D721Med (cell line): Measurements from ENCODE around the gene SPDYE1.

Experiments
- DNase-seq: peaks from one replicate; pipeline ENCODE4 v3.0.0; 2011; ENCODE audit warnings: low spot score; ENCODE audit not compliant: insufficient read length
- FAIRE-seq: peaks from 2 replicates; lab custom pipeline; 2011; peaks lifted over from hg19 to GRCh38; lab: Jason Lieb, UNC
- CTCF ChIP-seq: IDR thresholded peaks from 2 replicates; pipeline ENCODE4 v1.5.1; 2012; ENCODE audit warnings: mild to moderate bottlenecking, control low read depth; ENCODE audit not compliant: insufficient read depth; ENCODE audit errors: missing control alignments

The SPDYE1 gene

GRCh38 chr7:44050121-44050914 lies 52.6 kb downstream of the SPDYE1 start:
- DNase-seq = no peak
- no peak for TF ChIP-seq CTCF
- FAIRE-seq = no peak

- FAIRE-seq (no peak), DNase-seq (no peak)
- TF ChIP-seq CTCF = no peak
Measured at GRCh38 chr7:44050915-44051560, 53.3 kb downstream of the SPDYE1 start.

DNA sequence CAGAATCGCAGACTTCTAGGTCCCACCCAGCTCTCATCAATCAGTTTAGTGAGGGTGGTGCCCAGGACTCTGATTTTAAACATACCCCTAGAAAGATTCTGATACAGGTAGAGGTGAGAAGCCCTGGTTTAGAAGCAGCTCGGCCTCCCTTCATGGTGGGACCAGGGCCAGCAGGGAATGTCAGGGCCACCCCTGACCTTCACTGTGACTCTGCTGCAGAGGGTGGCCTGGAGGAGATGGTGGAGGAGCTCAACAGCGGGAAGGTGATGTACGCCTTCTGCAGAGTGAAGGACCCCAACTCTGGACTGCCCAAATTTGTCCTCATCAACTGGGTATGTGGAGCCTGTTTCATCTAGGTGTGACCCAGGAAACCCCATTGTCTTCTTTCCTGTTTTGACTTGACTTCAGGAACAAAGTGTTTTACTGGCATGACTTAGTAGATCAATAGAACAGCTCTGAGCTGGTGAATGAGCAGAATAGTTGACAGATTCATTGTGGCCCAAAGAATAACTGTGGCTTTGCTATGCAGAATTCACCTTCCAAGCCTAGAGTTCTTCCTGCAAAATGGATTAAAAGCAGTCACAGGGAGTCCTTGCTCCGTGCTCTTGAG lies 54.0 kb downstream of the SPDYE1 start:
- no peak for TF ChIP-seq CTCF
- DNase-seq (no peak), FAIRE-seq (no peak)

GRCh38 chr7:44052771-44053365 lies 55.2 kb downstream of the SPDYE1 start:
- no peak for TF ChIP-seq CTCF
- FAIRE-seq (no peak), DNase-seq (no peak)

DNA sequence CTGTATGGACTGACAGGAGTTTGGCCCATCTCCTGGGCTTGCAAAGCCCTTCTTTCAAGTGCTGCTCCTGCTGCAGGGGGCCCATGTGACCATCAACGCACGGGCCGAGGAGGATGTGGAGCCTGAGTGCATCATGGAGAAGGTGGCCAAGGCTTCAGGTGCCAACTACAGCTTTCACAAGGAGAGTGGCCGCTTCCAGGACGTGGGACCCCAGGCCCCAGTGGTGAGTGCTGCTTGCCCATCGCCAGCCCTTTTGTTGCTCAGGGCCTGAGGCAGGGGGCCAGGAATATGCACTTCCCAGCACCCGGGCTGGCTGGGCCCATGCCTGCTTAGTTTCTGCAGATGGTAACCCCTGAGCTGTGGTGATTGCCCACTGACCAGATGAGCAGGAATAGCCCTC lies 59.0 kb downstream of the SPDYE1 start:
- DNase-seq (no peak), FAIRE-seq (no peak)
- no peak for TF ChIP-seq CTCF

DNA sequence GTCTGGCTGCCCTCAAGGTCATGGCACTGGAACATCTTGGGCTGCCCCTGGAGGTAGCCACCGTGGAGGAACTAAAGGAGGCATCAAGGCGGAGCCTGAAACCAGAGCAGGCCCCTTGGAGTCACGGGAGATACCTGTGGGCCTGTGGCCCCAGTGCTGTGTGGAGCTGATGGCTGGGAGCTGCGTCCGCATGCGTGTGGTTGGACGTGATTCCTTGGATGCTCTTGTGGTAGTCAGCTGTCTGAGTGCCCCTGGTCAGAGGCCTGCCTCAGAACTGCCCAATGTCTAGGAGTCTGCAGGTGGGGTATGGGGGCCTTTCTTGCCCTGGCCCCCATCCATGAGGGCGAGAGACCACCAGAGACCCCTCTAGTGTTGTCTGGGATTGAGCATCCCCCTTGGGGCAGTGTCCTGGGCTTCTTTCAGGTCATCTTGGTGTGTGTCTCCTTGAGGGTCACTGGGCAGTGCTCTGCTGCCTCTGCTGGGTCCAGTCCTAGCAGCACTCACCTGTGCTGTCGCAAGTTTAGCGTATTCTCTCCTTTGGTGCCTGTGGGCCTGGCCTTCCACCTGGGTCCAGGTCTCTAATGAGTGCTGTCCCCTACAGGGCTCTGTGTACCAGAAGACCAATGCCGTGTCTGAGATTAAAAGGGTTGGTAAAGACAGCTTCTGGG lies 59.6 kb downstream of the SPDYE1 start:
- no peak for TF ChIP-seq CTCF
- no peak for DNase-seq
- FAIRE-seq = no peak
